Neural progenitor cell (in vitro differentiated cells): ENCODE measurements around the gene MS4A7.

Experiments used
- CTCF ChIP-seq: fragments of 200-600 bp; sonication (generic); IDR thresholded peaks from 2 replicates; pipeline ENCODE4 v1.5.1; 2017; ENCODE audit warnings: antibody characterized with exemption, mild to moderate bottlenecking
- EZH2 ChIP-seq: fragments of 200-600 bp; sonication (generic); IDR thresholded peaks from 2 replicates; pipeline ENCODE4 v1.6.1; 2017; ENCODE audit warnings: antibody characterized with exemption, mild to moderate bottlenecking, moderate library complexity
- EZH2phosphoT487 ChIP-seq: fragments of 200-600 bp; sonication (generic); IDR thresholded peaks from 2 replicates; pipeline ENCODE4 v1.6.1; 2017; ENCODE audit warnings: antibody characterized with exemption

GRCh38 chr11:60389279-60389910, 11.1 kb downstream of the MS4A7 start:
- TF ChIP-seq CTCF, result no peak
- TF ChIP-seq EZH2, result no peak
- no peak for TF ChIP-seq EZH2phosphoT487
